ENCODE data around the gene VWCE.
A peak's percentile ranks its signal among the peaks of the same experiment; 100 is the strongest.

VWCE gene

DNA sequence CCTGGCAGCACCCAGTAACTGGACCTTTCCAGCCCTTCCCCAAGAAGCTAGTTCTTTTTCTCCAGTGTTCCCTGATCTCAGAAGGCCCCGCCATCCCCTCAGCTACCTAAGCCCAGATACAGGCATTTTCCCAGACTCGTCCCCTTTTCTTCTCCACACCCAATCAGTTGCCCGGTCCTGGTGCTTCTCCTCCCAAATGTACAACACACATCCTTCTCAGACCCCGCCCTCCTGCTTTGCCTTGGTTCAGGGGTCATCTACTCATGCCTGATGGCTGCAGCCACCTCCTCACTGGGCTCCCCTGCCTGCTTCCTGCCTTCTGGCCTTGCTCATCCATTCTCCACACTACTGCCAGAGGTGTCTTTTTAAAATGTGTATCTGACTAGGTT is 44.4 kb upstream of the VWCE start:
- TF ChIP-seq, protein P1, sequence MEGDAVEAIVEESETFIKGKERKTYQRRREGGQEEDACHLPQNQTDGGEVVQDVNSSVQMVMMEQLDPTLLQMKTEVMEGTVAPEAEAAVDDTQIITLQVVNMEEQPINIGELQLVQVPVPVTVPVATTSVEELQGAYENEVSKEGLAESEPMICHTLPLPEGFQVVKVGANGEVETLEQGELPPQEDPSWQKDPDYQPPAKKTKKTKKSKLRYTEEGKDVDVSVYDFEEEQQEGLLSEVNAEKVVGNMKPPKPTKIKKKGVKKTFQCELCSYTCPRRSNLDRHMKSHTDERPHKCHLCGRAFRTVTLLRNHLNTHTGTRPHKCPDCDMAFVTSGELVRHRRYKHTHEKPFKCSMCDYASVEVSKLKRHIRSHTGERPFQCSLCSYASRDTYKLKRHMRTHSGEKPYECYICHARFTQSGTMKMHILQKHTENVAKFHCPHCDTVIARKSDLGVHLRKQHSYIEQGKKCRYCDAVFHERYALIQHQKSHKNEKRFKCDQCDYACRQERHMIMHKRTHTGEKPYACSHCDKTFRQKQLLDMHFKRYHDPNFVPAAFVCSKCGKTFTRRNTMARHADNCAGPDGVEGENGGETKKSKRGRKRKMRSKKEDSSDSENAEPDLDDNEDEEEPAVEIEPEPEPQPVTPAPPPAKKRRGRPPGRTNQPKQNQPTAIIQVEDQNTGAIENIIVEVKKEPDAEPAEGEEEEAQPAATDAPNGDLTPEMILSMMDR (IDR thresholded peaks at IDR 0.05; ENCODE audit: insufficient read depth, missing control alignments): no peak
- no peak for DNase-seq (ENCODE audit: insufficient read length, low spot score)
- FAIRE-seq: no peak

DNA sequence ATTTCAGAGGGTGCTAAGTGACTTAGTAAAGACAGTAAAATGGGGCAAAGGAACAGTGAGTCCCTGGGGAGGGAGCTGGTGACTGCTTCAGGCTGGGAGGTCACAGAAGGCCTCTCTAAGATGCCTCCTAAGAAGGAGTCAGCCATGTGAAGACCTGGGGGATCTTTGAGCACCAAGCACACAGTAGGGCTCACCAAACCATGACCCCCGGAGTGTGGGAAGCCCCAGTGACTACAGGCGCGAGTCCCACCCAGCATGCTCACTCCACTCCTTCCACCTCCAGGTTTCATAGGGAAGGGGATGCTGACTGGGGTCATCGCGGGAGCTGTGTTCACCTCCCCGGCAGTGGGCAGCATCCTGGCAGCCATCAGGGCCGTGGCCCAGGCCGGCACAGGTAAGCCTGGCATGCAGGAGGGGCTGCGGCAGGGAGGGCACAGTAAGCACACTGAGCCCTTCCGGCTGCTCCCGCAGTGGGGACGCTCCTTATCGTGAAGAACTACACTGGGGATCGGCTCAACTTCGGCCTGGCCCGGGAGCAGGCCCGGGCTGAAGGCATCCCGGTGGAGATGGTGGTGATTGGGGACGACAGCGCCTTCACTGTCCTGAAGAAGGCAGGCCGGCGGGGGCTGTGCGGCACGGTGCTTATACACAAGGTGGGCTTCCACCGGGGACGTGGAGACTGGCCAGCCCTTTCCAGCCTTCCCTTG is 43.8 kb upstream of the VWCE start:
- TF ChIP-seq, protein P1 (IDR thresholded peaks at IDR 0.05; ENCODE audit: insufficient read depth, missing control alignments): no peak
- DNase-seq (ENCODE audit: insufficient read length, low spot score) (no peak), FAIRE-seq (no peak)

- FAIRE-seq: no peak
- TF ChIP-seq, protein P1 (IDR thresholded peaks at IDR 0.05; ENCODE audit: insufficient read depth, missing control alignments): no peak
- DNase-seq (ENCODE audit: insufficient read length, low spot score): no peak
Measured at GRCh38 chr11:61337706-61338470, 42.8 kb upstream of the VWCE start.

- DNase-seq (ENCODE audit: insufficient read length, low spot score) (peak; percentile 90), FAIRE-seq (no peak)
- TF ChIP-seq, protein P1 (IDR thresholded peaks at IDR 0.05; ENCODE audit: insufficient read depth, missing control alignments): peak; percentile 92
Measured at GRCh38 chr11:61336171-61336935, 41.2 kb upstream of the VWCE start.

DNA sequence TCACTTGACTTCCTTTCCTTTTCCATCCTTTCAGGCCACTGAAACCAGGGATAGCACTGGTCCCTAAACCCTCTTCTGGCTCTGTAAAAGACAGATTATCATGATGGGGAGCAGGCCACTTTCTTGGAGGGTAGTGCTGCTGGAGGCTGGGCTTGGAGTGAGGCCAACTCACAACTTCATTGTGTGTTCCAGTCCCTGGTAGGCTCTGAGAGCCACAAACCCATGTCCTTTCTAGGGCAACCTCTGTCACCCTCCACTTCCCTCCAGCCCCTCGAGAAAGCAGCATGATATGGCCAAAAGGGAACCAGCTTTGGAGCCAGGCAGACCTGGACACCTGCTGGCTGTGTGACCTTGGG is 40.2 kb upstream of the VWCE start:
- TF ChIP-seq, protein P1 (IDR thresholded peaks at IDR 0.05; ENCODE audit: insufficient read depth, missing control alignments): no peak
- FAIRE-seq: no peak
- no peak for DNase-seq (ENCODE audit: insufficient read length, low spot score)

DNA sequence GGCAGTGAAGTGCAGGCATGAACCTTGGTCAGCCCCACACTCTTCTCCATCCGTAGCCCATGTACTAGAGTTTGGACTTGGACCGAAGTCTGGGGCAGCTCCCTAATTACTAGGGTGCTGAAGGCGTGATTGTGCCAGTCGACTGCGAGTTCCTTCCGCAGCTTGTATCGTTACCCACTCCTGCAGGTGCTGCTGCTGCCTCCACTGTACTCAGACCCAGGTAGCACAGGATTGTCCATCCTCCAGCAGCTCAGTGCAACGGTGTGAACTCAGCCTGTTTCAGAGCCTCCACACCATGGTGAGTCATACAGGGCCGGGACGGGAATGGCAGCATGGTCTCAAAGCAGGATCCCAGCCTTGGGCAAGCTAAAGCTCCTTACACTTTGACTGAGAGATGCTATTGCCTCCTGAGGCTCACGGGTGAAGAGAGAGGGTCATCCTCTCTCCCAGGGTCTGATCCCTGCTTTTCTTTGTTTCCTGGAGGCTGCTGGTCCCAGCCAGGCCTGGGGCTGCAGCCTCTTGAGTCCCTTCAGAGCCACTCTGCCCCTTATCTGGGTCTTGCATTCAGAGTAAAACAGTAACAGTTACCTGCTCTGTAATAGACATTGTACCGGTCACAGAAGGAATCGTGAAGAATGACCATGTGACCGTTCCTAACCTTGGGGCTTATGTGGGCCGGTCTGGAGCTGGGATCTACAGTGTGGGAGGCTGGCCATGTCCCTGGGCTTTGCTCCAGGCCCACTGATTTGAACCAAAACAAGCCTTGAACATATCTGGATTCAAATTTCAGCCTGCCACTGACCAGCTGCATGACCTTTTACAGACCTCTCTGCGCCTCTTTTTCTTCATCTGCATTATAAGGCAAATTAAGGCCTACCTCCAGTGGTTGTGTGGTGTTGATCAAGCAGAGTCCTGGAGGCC is 39.6 kb upstream of the VWCE start:
- DNase-seq (ENCODE audit: insufficient read length, low spot score): no peak
- FAIRE-seq: no peak
- TF ChIP-seq, protein P1 (IDR thresholded peaks at IDR 0.05; ENCODE audit: insufficient read depth, missing control alignments): no peak
